HCT116 (cell line): Measurements from ENCODE around the gene TBRG1. TPM values are rescaled to one million over a fixed set of nuclear protein-coding genes. Genes with fewer than 3 reads are reported as not detected.

ENCODE experiments used
- ATAC-seq: fragments of 200-7000 bp; cut with Tn5 transposase; 2 replicates; pipeline ENCODE4 v1.9.1; 2020; ENCODE audit warnings: mild to moderate bottlenecking, moderate library complexity
- BruUV-seq: library from RNA; stranded (reverse); fragments of 400-500 nt; replicated peaks from 2 replicates; lab custom pipeline; 2021; lab: Mats Ljungman, UMichigan
- CTCF ChIA-PET: fragments of 300-600 bp; sonication (Branson Sonifier 250); formaldehyde crosslinking; loops from one replicate; lab custom pipeline; 2021; ENCODE audit warnings: antibody characterized with exemption; lab: Charles Lee
- POLR2A ChIA-PET: fragments of 300-600, 350-600 bp; sonication (Branson Sonifier 250); formaldehyde crosslinking; loops from one replicate; lab custom pipeline; 2021; ENCODE audit warnings: antibody characterized with exemption; lab: Charles Lee
- RAD21 ChIA-PET, 2 experiments: fragments of 300-600 bp; sonication (Branson Sonifier 250); formaldehyde crosslinking; loops; one replicate each; lab custom pipeline; 2023; ENCODE audit warnings: low total read pairs in 2 of 2; ENCODE audit not compliant: uncharacterized antibody in 2 of 2, unreplicated experiment in 2 of 2, low non-redundant PET in 1 of 2; lab: Charles Lee
- DNase-seq: peaks from one replicate; pipeline ENCODE4 v3.0.0-alpha.2; 2010; ENCODE audit warnings: low read depth, low spot score
- H2AFZ ChIP-seq: fragments of 200-600 bp; shearing (Covaris generic), sonication (generic); 2 replicates; pipeline ENCODE4 v1.6.1; 2017; ENCODE audit warnings: low read depth, mixed run types, mixed read lengths, antibody characterized with exemption, low read length; ENCODE audit not compliant: poor library complexity, severe bottlenecking
- H3K27ac ChIP-seq: 2 replicates; pipeline ENCODE4 v1.5.1; 2012; ENCODE audit warnings: low read depth, low read length
- H3K27me3 ChIP-seq: fragments of 200-600 bp; sonication (generic); 2 replicates; pipeline ENCODE4 v1.6.1; 2016; ENCODE audit warnings: mixed run types, low read length, mixed read lengths; ENCODE audit not compliant: insufficient read depth
- H3K36me3 ChIP-seq, 2 experiments: fragments of 200-500 bp in 1 of 2; fragments of 200-600 bp in 1 of 2; sonication (Bioruptor generic) in 1 of 2; sonication (generic) in 1 of 2; 2 replicates each; pipeline versions ENCODE4 v1.5.1 to v1.6.1; 2014 to 2016; ENCODE audit warnings: low read length in 2 of 2, inconsistent platforms in 1 of 2, mixed read lengths in 1 of 2, mixed run types in 1 of 2; ENCODE audit not compliant: insufficient read depth in 2 of 2, control insufficient read depth in 1 of 2
- H3K4me1 ChIP-seq, 2 experiments: fragments of 200-600 bp in 1 of 2; sonication (generic) in 1 of 2; 2 replicates each; pipeline versions ENCODE4 v1.5.1 to v1.6.1; 2012 to 2017; ENCODE audit warnings: low read length in 2 of 2, inconsistent platforms in 1 of 2, mild to moderate bottlenecking in 1 of 2, mixed read lengths in 1 of 2, mixed run types in 1 of 2, moderate library complexity in 1 of 2; ENCODE audit not compliant: insufficient read depth in 2 of 2, control insufficient read depth in 1 of 2
- H3K4me2 ChIP-seq: fragments of 200-600 bp; sonication (generic); 2 replicates; pipeline ENCODE4 v1.6.1; 2017; ENCODE audit warnings: mixed run types, low read length, mixed read lengths
- H3K4me3 ChIP-seq, 2 experiments: fragments of 200-600 bp in 1 of 2; sonication (generic) in 1 of 2; replicated peaks in 1 of 2; 2 replicates each; pipeline ENCODE4 v1.5.1; 2011 to 2016; ENCODE audit warnings: low read length in 2 of 2, control low read depth in 1 of 2, low read depth in 1 of 2, mild to moderate bottlenecking in 1 of 2, mixed read lengths in 1 of 2, mixed run types in 1 of 2
- H3K79me2 ChIP-seq: fragments of 200-600 bp; sonication (generic); 2 replicates; pipeline ENCODE4 v1.6.1; 2017; ENCODE audit warnings: mild to moderate bottlenecking, mixed run types, low read length, moderate library complexity, mixed read lengths; ENCODE audit not compliant: insufficient read depth
- H3K9ac ChIP-seq: fragments of 200-600 bp; sonication (generic); 2 replicates; pipeline ENCODE4 v1.6.1; 2016; ENCODE audit warnings: low read length, mixed read lengths
- H3K9me2 ChIP-seq: fragments of 200-600 bp; sonication (generic), shearing (Covaris generic); 2 replicates; pipeline ENCODE4 v1.6.1; 2017; ENCODE audit warnings: mixed run types, mild to moderate bottlenecking, moderate library complexity; ENCODE audit not compliant: insufficient read depth
- H3K9me3 ChIP-seq, 2 experiments: fragments of 200-500 bp in 1 of 2; fragments of 200-600 bp in 1 of 2; sonication (Bioruptor generic) in 1 of 2; sonication (generic) in 1 of 2; 2 replicates each; pipeline ENCODE4 v1.6.1; 2014 to 2017; ENCODE audit warnings: low read length in 2 of 2, mixed read lengths in 2 of 2, inconsistent platforms in 1 of 2, low read depth in 1 of 2, mild to moderate bottlenecking in 1 of 2, mixed run types in 1 of 2, moderate library complexity in 1 of 2; ENCODE audit not compliant: control insufficient read depth in 1 of 2, insufficient read depth in 1 of 2
- H4K20me1 ChIP-seq: fragments of 200-600 bp; sonication (generic), shearing (Covaris generic); 2 replicates; pipeline ENCODE4 v1.6.1; 2017; ENCODE audit warnings: mixed run types, mild to moderate bottlenecking, moderate library complexity; ENCODE audit not compliant: insufficient read depth
- CEBPB ChIP-seq: IDR thresholded peaks from 2 replicates; pipeline ENCODE4 v1.6.1; 2012; ENCODE audit warnings: low read depth
- EZH2phosphoT487 ChIP-seq: fragments of 200-600 bp; IDR thresholded peaks from 2 replicates; pipeline ENCODE4 v1.6.1; 2018; ENCODE audit warnings: antibody characterized with exemption, borderline replicate concordance
- JUND ChIP-seq: IDR thresholded peaks from 2 replicates; pipeline ENCODE4 v1.6.1; 2012
- POLR2A ChIP-seq: IDR thresholded peaks from 2 replicates; pipeline ENCODE4 v1.7.0; 2011; ENCODE audit warnings: borderline replicate concordance; ENCODE audit not compliant: insufficient read depth, insufficient read length; ENCODE audit errors: extremely low read depth
- POLR2AphosphoS5 ChIP-seq: IDR thresholded peaks from 2 replicates; pipeline ENCODE4 v1.6.1; 2011; ENCODE audit warnings: mild to moderate bottlenecking, low read depth, low read length, moderate library complexity
- REST ChIP-seq: IDR thresholded peaks from 2 replicates; pipeline ENCODE4 v1.6.1; 2012; ENCODE audit warnings: low read depth
- TCF7L2 ChIP-seq: IDR thresholded peaks from 2 replicates; pipeline ENCODE4 v1.7.0; 2011; ENCODE audit warnings: borderline replicate concordance, inconsistent platforms; ENCODE audit not compliant: insufficient read depth, insufficient read length; ENCODE audit errors: extremely low read depth
- YY1 ChIP-seq: IDR thresholded peaks from 2 replicates; pipeline ENCODE4 v1.6.1; 2011; ENCODE audit warnings: low read length, low read depth, moderate library complexity, mild to moderate bottlenecking; ENCODE audit not compliant: insufficient replicate concordance; ENCODE audit errors: extremely low read depth
- ZBTB33 ChIP-seq: IDR thresholded peaks from 2 replicates; pipeline ENCODE4 v1.6.1; 2011; ENCODE audit warnings: mild to moderate bottlenecking, low read length, moderate library complexity; ENCODE audit not compliant: insufficient replicate concordance; ENCODE audit errors: extremely low read depth
- ZNF274 ChIP-seq: fragments of 200-500 bp; sonication (Bioruptor generic); IDR thresholded peaks from 2 replicates; pipeline ENCODE4 v1.6.1; 2014; ENCODE audit warnings: mild to moderate bottlenecking, low read depth, low read length, inconsistent platforms
- intact Hi-C: fragments of 100-400 bp; cut with micrococcal nuclease; formaldehyde crosslinking; loops from 2 replicates; pipeline ENCODE4 v1.10.0; 2022
- total RNA-seq: library from RNA; stranded (reverse); gene quantifications from one replicate; pipeline ENCODE4 v1.2.1, GENCODE V29; 2021; ENCODE audit not compliant: unreplicated experiment

Gene TBRG1
- total RNA-seq, 1 experiment from 2014 or later, result 29.6 TPM

GRCh38 chr11:124597626-124598025, 25.0 kb upstream of the TBRG1 start:
- TF ChIP-seq POLR2A (no peak), YY1 (no peak)
- DNase-seq (no peak), ATAC-seq (no peak)
- H3K9me3 ChIP-seq, result no peaks in the 10 kb centered on the region
- no peaks in the 10 kb centered on the region for H3K79me2 ChIP-seq
- H3K27ac ChIP-seq, result no peak overlapping the region
- no peak overlapping the region for H2AFZ ChIP-seq
- no peaks in the 10 kb centered on the region for H3K9me2 ChIP-seq
- intact Hi-C loops, result no loop called here
- POLR2A ChIA-PET, result no interaction called here
- no peaks in the 10 kb centered on the region for H3K36me3 ChIP-seq
- CTCF ChIA-PET, result no interaction called here
- no TSS peak for BruUV-seq
- H3K27me3 ChIP-seq, result peaks cover 59% of the 10 kb centered on the region
- no peaks in the 10 kb centered on the region for H4K20me1 ChIP-seq
- no peak overlapping the region for H3K9ac ChIP-seq
- H3K4me2 ChIP-seq, result no peak overlapping the region
- RAD21 ChIA-PET, result no interaction called here
- H3K4me3 ChIP-seq, result no peak overlapping the region
- H3K4me1 ChIP-seq, result no peaks in the 10 kb centered on the region

GRCh38 chr11:124600621-124601320, 21.9 kb upstream of the TBRG1 start:
- no peaks in the 10 kb centered on the region for H3K36me3 ChIP-seq
- H3K4me3 ChIP-seq, result no peak overlapping the region
- no peak overlapping the region for H3K4me2 ChIP-seq
- no TSS peak for BruUV-seq
- DNase-seq, result no peak
- H3K79me2 ChIP-seq, result no peaks in the 10 kb centered on the region
- H3K27ac ChIP-seq, result no peak overlapping the region
- ChIA-PET RAD21 (no interaction called here), POLR2A (no interaction called here), CTCF (no interaction called here)
- H3K9me3 ChIP-seq, result no peaks in the 10 kb centered on the region
- no peak overlapping the region for H2AFZ ChIP-seq
- no peak overlapping the region for H3K9ac ChIP-seq
- H3K4me1 ChIP-seq, result no peaks in the 10 kb centered on the region
- no peaks in the 10 kb centered on the region for H4K20me1 ChIP-seq
- peaks cover 31% of the 10 kb centered on the region for H3K27me3 ChIP-seq
- ATAC-seq, result no peak
- H3K9me2 ChIP-seq, result no peaks in the 10 kb centered on the region
- intact Hi-C loops, result no loop called here
- no peak for TF ChIP-seq CEBPB
- no peak for TF ChIP-seq ZBTB33
- TF ChIP-seq REST, result no peak
- TF ChIP-seq JUND, result no peak
- TF ChIP-seq YY1, result no peak
- no peak for TF ChIP-seq ZNF274
- TF ChIP-seq POLR2AphosphoS5, result no peak
- no peak for TF ChIP-seq EZH2phosphoT487
- no peak for TF ChIP-seq TCF7L2
- no peak for TF ChIP-seq POLR2A
